Nephron progenitor cell (in vitro differentiated cells): ENCODE measurements around the gene PITPNM1.
"Not testable (repeated sequence)": the region's sequence is repeated elsewhere in the genome, so short reads cannot be mapped to it uniquely, and the experiment has no call there.

ENCODE experiments used
- DNase-seq: peaks from one replicate; pipeline ENCODE4 v3.0.0; 2021
- H3K27ac Mint-ChIP-seq: 2 replicates; pipeline ENCODE4 v1.8.0; 2021; ENCODE audit warnings: mild to moderate bottlenecking, moderate library complexity, mixed read lengths
- H3K27me3 Mint-ChIP-seq: 2 replicates; pipeline ENCODE4 v1.8.0; 2021; ENCODE audit warnings: mild to moderate bottlenecking, low read depth, mixed read lengths; ENCODE audit not compliant: poor library complexity
- H3K36me3 Mint-ChIP-seq: 2 replicates; pipeline ENCODE4 v1.8.0; 2021; ENCODE audit warnings: low read depth, mixed read lengths
- H3K4me1 Mint-ChIP-seq: 2 replicates; pipeline ENCODE4 v1.8.0; 2021; ENCODE audit warnings: mixed read lengths
- H3K4me3 Mint-ChIP-seq: 2 replicates; pipeline ENCODE4 v1.8.0; 2021; ENCODE audit warnings: mild to moderate bottlenecking, moderate library complexity, mixed read lengths
- H3K9me3 Mint-ChIP-seq: 2 replicates; pipeline ENCODE4 v1.8.0; 2021; ENCODE audit warnings: mild to moderate bottlenecking, moderate library complexity, mixed read lengths
- TF ChIP-seq, protein P1 (sequence below): fragments of 200-600 bp; sonication (generic); IDR thresholded peaks from 2 replicates; pipeline ENCODE4 v1.5.0; 2021; ENCODE audit warnings: antibody characterized with exemption

Gene PITPNM1

DNA sequence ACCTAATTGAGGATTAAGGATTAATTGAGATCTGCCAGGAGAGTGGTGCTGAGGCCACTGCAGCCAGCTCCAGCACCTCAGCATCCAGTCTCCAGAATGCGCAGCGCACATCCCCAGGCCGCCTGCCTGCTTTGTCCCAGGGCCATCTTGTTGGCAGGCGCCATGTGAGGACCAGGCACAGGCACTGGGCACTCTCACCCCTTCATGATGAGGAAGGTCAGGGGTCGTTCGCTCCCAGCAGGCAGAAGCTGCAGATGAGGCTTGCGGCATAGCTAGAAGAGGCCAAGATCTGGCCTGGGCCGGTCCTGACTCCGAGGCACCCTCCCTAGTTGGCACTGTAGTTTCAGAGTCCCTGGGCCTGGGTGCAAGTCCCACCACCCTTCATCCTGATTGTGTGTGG is 11.6 kb upstream of the PITPNM1 start:
- Mint-ChIP-seq H3K36me3 (no peaks in the 10 kb centered on the region), H3K4me3 (no peak overlapping the region), H3K9me3 (no peaks in the 10 kb centered on the region), H3K27me3 (peaks cover 45% of the 10 kb centered on the region), H3K27ac (no peak overlapping the region), H3K4me1 (no peaks in the 10 kb centered on the region)
- DNase-seq, result no peak
- TF ChIP-seq, protein P1, sequence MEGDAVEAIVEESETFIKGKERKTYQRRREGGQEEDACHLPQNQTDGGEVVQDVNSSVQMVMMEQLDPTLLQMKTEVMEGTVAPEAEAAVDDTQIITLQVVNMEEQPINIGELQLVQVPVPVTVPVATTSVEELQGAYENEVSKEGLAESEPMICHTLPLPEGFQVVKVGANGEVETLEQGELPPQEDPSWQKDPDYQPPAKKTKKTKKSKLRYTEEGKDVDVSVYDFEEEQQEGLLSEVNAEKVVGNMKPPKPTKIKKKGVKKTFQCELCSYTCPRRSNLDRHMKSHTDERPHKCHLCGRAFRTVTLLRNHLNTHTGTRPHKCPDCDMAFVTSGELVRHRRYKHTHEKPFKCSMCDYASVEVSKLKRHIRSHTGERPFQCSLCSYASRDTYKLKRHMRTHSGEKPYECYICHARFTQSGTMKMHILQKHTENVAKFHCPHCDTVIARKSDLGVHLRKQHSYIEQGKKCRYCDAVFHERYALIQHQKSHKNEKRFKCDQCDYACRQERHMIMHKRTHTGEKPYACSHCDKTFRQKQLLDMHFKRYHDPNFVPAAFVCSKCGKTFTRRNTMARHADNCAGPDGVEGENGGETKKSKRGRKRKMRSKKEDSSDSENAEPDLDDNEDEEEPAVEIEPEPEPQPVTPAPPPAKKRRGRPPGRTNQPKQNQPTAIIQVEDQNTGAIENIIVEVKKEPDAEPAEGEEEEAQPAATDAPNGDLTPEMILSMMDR, result no peak

DNA sequence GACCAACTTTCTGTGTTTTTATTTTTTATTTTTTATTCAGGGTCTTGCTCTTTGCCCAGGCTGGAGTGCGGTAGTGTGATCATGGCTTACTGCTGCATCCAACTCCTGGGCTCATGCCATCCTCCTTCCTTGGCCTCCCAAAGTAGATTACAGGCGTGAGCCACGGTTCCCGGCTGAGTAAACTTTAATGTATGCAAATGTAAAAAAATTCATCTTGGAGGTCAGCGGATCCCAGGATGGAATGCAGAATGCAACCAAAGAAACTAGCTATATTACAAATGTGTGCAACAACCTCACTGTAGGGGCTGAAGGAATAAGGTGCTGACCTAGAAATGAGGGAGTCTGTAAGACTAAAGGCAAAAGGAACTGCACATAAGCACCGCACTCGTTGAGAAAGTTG is 9.0 kb upstream of the PITPNM1 start:
- Mint-ChIP-seq H3K27ac (no peak overlapping the region), H3K27me3 (peaks cover 62% of the 10 kb centered on the region)

DNA sequence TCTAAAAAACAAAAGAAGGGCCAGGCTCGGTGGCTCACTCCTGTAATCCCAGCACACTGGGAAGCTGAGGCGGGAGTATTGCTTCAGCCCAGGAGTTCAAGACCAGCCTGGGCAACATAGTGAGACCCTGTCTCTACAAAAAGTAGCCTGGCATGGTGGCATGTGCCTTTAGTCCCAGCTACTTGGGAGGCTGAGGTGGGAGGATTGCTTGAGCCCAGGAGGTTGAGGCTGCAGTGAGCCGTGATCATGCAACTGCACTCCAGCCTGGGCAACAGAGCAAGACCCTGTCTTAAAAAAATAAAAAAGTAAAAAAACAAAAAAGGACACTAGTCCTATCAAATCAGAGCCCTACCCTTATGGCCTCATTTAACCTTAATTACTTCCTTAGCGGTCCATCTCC is 6.4 kb upstream of the PITPNM1 start:
- H3K4me3 Mint-ChIP-seq, H3K36me3 Mint-ChIP-seq, DNase-seq, H3K27ac Mint-ChIP-seq, H3K9me3 Mint-ChIP-seq: not testable (repeated sequence)
- peaks cover 67% of the 10 kb centered on the region for H3K27me3 Mint-ChIP-seq
- peaks cover 31% of the 10 kb centered on the region for H3K4me1 Mint-ChIP-seq

More for the DNA sequence above, 9.0 kb upstream of the PITPNM1 start:
- Mint-ChIP-seq H3K9me3 (no peaks in the 10 kb centered on the region), H3K4me1 (peaks cover 13% of the 10 kb centered on the region), H3K36me3 (no peaks in the 10 kb centered on the region), H3K4me3 (no peak overlapping the region)
- no peak for DNase-seq
- TF ChIP-seq, protein P1, result no peak

DNA sequence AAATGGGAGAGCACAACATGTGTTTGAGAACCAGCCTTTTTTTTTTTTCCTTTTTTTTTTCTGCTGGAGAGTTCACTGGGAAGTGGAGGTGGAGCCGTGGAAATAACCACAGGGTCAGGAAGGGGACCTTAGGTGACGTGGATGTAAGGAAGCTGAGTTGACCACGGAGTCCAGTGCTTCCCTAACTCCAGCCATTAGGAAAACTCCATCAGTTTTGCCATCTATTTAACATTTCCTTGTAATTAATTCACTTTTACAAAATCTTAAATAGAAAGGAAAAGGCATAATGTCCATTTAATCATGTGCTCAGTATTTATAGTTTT is 4.8 kb upstream of the PITPNM1 start:
- Mint-ChIP-seq H3K36me3 (no peaks in the 10 kb centered on the region), H3K27ac (no peak overlapping the region), H3K4me1 (peaks cover 42% of the 10 kb centered on the region), H3K9me3 (no peaks in the 10 kb centered on the region), H3K27me3 (peaks cover 53% of the 10 kb centered on the region), H3K4me3 (peak overlapping the region; percentile 86)
- no peak for DNase-seq
- TF ChIP-seq, protein P1, result no peak

DNA sequence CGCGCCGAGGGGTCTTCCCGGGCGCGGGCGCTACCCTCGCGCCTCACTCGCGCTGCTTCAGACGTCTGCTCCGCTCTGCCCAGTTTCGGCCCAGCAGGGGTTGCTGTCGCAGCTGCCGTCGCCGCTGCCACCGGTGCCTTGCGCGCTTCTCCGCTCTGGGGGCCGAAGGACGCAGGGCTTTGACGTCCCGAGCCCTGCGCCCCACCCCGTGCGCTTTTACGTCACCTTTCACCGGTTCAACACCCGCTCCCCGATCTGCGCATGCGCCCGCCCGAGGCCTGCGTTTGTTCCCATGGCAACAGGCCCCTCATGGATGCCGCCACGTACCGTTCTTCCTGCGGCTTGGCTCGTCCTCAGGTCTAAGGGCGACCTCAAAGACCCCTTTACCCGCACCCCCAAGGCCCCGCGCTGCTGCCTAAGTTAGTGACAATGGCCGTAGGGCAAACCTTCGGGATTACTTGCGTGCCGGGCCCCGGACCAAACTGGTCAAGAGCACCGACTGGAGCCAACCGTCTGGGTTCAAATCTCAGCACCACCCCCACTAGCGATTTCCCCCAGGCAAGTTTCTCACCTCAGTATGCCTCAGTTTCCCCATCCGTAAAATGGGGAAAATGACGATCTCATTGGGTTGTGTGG is 3.4 kb upstream of the PITPNM1 start:
- peak; percentile 99 for DNase-seq
- Mint-ChIP-seq H3K27ac (peak overlapping the region; percentile 83), H3K4me3 (peak overlapping the region; percentile 86), H3K9me3 (no peaks in the 10 kb centered on the region), H3K36me3 (no peaks in the 10 kb centered on the region), H3K4me1 (peaks cover 44% of the 10 kb centered on the region), H3K27me3 (peaks cover 40% of the 10 kb centered on the region)
- TF ChIP-seq, protein P1, result no peak

DNA sequence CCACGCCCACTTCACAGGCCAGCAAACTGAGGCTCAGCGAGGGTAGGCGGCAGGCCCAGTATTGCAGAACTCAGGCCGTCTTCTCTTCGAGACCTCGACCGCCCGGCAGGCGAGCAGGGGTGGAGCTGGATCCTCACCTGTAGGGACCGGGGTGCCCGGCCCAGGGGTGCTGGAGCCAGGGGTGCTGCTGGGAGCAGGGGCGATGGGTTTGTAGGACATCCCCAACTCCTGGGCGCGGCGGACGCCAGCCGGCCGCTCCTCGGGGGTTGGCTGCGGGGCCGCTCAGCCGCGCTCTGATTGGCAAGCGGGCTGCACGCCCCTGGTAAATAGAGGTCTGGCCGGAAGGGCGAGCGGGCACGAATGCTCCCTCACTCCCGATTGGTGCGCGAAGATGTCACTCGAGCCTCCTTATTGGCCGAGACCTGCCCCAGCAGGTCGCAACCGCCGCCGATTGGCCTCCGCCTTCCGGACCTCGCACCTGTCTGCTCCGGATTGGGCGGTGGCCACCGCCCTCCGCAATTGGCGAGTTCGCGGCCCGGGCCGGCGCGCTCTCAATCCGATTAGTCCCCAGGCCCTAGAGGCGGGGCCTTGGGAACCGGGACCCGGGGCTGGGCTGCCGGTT is 2.8 kb upstream of the PITPNM1 start, which contains the start of gene CDK2AP2:
Gene CDK2AP2 (minus strand): TSS at position 299 of the 622 bp plus-strand sequence. CDS start 80 bp downstream, at position 219.
- H3K27ac Mint-ChIP-seq, result peak within 1 kb of the TSS; percentile 85
- H3K4me1 Mint-ChIP-seq, result peaks cover 50% of the 10 kb centered on the region
- peak; percentile 99 for DNase-seq
- no peaks in the 10 kb centered on the region for H3K9me3 Mint-ChIP-seq
- TF ChIP-seq, protein P1, result no peak
- no peaks in the 10 kb centered on the region for H3K36me3 Mint-ChIP-seq
- peak within 1 kb of the TSS; percentile 86 for H3K4me3 Mint-ChIP-seq
- peaks cover 36% of the 10 kb centered on the region for H3K27me3 Mint-ChIP-seq
